ENCODE data around the gene RNF14.

RNF14 gene

DNA sequence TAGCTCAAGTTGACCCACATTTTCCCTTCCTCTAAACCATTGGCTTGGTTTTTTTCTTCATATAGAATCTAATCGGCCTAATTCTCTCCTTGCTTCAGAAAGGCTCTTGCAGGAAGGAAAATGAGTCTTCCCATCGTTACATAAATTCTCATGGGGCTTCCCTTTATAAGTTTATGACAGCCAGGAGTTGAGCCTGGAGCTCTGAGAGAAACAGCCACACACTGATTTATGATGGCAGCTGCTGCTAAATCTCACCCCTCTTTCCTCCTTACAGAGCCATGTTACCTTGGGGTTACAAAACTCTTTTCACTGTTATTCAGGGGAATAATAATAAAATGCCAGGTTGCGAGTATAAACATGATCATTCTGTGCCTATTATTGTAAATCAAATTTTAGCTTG, 5.2 kb upstream of the RNF14 start:
- in situ Hi-C loops (cut with HindIII; ENCODE audit: low pct_ligation_motif_present, low sequenced_read_pairs) = no loop called here
- TF ChIP-seq, protein P1, sequence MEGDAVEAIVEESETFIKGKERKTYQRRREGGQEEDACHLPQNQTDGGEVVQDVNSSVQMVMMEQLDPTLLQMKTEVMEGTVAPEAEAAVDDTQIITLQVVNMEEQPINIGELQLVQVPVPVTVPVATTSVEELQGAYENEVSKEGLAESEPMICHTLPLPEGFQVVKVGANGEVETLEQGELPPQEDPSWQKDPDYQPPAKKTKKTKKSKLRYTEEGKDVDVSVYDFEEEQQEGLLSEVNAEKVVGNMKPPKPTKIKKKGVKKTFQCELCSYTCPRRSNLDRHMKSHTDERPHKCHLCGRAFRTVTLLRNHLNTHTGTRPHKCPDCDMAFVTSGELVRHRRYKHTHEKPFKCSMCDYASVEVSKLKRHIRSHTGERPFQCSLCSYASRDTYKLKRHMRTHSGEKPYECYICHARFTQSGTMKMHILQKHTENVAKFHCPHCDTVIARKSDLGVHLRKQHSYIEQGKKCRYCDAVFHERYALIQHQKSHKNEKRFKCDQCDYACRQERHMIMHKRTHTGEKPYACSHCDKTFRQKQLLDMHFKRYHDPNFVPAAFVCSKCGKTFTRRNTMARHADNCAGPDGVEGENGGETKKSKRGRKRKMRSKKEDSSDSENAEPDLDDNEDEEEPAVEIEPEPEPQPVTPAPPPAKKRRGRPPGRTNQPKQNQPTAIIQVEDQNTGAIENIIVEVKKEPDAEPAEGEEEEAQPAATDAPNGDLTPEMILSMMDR (IDR thresholded peaks at IDR 0.05; ENCODE audit: low read depth, low read length, missing control alignments) = no peak
- DNase-seq = no peak

DNA sequence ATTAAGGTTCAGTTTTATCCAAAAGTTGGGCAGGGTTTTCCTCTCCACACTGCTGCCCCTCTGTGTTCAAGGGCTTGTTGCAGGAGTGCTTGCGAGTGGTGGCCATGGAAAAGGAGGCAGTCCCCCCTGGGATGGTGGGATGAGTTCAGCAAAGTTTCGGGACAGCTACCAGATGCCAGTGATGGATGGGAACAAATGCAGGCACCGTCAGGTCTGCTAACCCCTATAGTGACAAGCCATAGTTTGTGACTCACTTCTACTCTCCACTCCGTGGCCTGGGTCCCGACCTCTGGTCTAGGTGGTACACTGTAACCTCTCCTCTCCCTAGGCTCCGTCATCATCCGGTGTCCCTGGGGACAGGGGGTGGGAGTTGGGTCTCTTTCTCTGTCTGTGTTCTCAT, 3.8 kb upstream of the RNF14 start:
- H3K4me3 ChIP-seq (ENCODE audit: low read depth, low read length) = no peak overlapping the region
- DNase-seq = no peak
- H3K36me3 ChIP-seq (replicated peaks) = no peaks in the 10 kb centered on the region
- TF ChIP-seq, protein P1 (IDR thresholded peaks at IDR 0.05; ENCODE audit: low read depth, low read length, missing control alignments) = no peak
- in situ Hi-C loops (cut with HindIII; ENCODE audit: low pct_ligation_motif_present, low sequenced_read_pairs) = no loop called here
- H3K27ac ChIP-seq = no peak overlapping the region
- H3K27me3 ChIP-seq (replicated peaks) = no peaks in the 10 kb centered on the region

More for the DNA sequence above, 5.2 kb upstream of the RNF14 start:
- H3K36me3 ChIP-seq (replicated peaks) = no peaks in the 10 kb centered on the region
- no peak overlapping the region for H3K27ac ChIP-seq
- no peaks in the 10 kb centered on the region for H3K27me3 ChIP-seq (replicated peaks)
- H3K4me3 ChIP-seq (ENCODE audit: low read depth, low read length) = no peak overlapping the region

DNA sequence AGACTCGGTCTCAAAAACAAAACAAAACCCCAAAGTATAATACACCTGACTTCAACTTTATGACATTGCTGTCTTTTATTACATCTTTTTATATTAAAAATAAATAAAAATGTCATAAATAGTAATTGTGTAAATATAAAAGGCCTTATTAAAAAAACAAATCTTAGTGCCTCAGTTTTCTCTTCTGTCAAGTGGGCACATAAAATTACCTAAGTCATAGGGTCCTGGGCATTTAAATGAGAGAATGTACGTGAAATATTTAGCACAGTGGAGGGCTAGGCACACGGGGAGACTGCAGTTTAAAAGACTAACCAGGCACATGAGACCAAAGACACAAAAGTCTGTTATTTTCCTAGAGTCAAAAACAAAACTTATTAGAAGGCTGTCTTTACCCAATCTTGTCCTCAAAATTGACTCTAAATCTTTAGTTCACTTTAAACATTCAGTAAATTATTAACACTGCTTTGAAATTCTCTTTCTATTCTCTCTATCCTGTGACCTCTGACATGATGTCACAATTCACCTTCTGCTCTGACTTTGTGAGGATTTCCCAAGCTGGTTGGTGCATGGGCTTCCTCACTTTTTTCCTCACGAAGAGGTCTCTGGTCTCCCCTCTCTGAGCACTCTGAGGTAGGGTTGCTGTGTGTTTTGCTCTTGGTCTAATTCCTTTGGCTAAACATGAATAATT, 2.5 kb upstream of the RNF14 start:
- no peak overlapping the region for H3K27ac ChIP-seq
- TF ChIP-seq, protein P1 (IDR thresholded peaks at IDR 0.05; ENCODE audit: low read depth, low read length, missing control alignments) = no peak
- no peak overlapping the region for H3K4me3 ChIP-seq (ENCODE audit: low read depth, low read length)
- DNase-seq = no peak
- in situ Hi-C loops (cut with HindIII; ENCODE audit: low pct_ligation_motif_present, low sequenced_read_pairs) = no loop called here
- no peaks in the 10 kb centered on the region for H3K27me3 ChIP-seq (replicated peaks)
- H3K36me3 ChIP-seq (replicated peaks) = peaks cover 2% of the 10 kb centered on the region

DNA sequence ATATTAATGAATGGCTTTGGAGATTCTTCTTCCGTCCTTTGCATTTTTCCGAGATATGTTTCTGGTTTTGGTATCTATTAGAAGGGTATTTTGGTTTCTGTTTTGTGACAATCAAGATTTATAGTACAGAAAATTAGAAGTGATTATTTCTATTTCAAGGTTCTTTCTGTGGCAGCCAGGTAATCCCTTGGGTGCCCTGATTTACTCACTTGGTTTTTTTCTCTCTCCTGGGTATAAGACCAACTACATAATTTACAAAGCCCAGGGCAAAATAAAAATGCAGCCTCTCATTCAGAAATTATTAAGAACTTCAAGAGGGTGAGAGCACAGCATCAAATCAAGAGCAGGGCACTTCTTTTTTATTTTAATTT, 2.0 kb upstream of the RNF14 start:
- in situ Hi-C loops (cut with HindIII; ENCODE audit: low pct_ligation_motif_present, low sequenced_read_pairs) = no loop called here
- Histone ChIP-seq H3K27me3 (replicated peaks) (no peaks in the 10 kb centered on the region), H3K27ac (no peak overlapping the region), H3K36me3 (replicated peaks) (peaks cover 2% of the 10 kb centered on the region), H3K4me3 (ENCODE audit: low read depth, low read length) (no peak overlapping the region)
- no peak for DNase-seq
- TF ChIP-seq, protein P1 (IDR thresholded peaks at IDR 0.05; ENCODE audit: low read depth, low read length, missing control alignments) = no peak

DNA sequence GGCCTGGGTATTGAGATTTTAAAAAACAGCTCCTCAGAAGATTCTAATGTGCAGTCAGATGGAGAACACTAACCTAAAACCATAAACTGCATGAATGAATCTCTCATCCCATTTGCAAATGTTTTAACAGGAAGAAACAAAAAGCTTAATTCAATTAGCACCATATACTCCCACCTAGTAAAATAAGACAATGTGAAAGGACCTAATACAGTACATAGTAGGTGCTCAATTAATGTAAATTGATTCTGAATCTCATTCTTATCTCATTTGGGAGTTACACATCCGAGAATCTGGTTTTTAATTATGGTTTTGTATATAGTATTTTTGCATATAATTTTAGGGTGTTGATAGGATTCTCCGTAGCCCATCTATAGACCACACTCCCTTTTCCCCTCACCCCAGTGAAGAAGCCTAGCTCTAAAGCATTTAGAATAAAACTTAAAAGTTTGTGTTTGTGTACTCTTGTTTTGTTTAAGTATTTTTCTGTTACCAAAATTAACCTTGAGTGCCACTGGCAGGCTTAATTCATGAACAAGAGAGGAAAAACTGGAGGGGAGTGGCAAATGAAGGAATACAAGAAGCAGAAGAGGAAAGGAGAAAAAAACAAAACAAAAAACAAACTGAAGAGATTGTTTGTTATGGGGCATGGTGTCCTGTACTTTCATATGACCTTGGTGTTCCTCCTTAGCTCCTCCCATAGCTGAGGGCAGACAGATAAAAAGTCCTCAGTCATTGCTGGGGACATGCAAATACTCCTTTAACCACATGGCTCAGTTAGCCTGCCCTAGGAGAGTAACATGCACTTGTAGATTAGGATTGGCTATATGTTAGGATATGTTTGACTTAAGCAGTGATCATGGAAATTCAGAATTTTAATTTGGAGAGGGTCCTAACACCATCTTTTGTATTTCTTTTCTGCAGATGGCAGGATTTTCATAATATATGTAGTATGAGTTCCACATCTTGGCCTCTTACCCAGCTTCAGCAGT, 1.2 kb downstream of the RNF14 start:
- peak; percentile 21 for DNase-seq

More for the DNA sequence above, 1.2 kb downstream of the RNF14 start:
- in situ Hi-C loops (cut with HindIII; ENCODE audit: low pct_ligation_motif_present, low sequenced_read_pairs) = no loop called here
- H3K36me3 ChIP-seq (replicated peaks) = peaks cover 11% of the 10 kb centered on the region
- peak overlapping the region; percentile 93 for H3K4me3 ChIP-seq (ENCODE audit: low read depth, low read length)
- peak overlapping the region; percentile 82 for H3K27ac ChIP-seq
- H3K27me3 ChIP-seq (replicated peaks) = no peaks in the 10 kb centered on the region
- TF ChIP-seq, protein P1 (IDR thresholded peaks at IDR 0.05; ENCODE audit: low read depth, low read length, missing control alignments) = no peak
